GM23338 (cell line): ENCODE measurements around the gene NT5DC4. TPM values are rescaled to one million over a fixed set of nuclear protein-coding genes. Genes with fewer than 3 reads are reported as not detected.

Source experiments
- ATAC-seq: fragments of 200-7000 bp; cut with Tn5 transposase; 3 replicates; pipeline ENCODE4 v1.9.1; 2020
- DNase-seq: peaks from one replicate; pipeline ENCODE4 v3.0.0-alpha.2; 2015; ENCODE audit warnings: low spot score
- H2AFZ ChIP-seq: fragments of 200-600 bp; sonication (generic); 2 replicates; pipeline ENCODE4 v1.8.0; 2016; ENCODE audit warnings: antibody characterized with exemption, mild to moderate bottlenecking, moderate library complexity
- H3F3A ChIP-seq: fragments of 200-600 bp; sonication (generic); replicated peaks from 2 replicates; pipeline ENCODE4 v1.8.0; 2017; ENCODE audit warnings: antibody characterized with exemption, mixed run types, low read depth
- H3K27ac ChIP-seq: fragments of 200-600 bp; sonication (generic); 2 replicates; pipeline ENCODE4 v1.6.1; 2016; ENCODE audit warnings: low read depth
- H3K27me3 ChIP-seq: fragments of 200-600 bp; sonication (generic); 2 replicates; pipeline ENCODE4 v1.8.0; 2016; ENCODE audit warnings: mild to moderate bottlenecking, mixed run types, moderate library complexity; ENCODE audit not compliant: insufficient read depth
- H3K36me3 ChIP-seq: fragments of 200-600 bp; sonication (generic); 2 replicates; pipeline ENCODE4 v1.8.0; 2016; ENCODE audit warnings: mild to moderate bottlenecking; ENCODE audit not compliant: insufficient read depth
- H3K4me1 ChIP-seq: fragments of 200-600 bp; sonication (generic); 2 replicates; pipeline ENCODE4 v1.8.0; 2016; ENCODE audit warnings: mild to moderate bottlenecking, moderate library complexity; ENCODE audit not compliant: insufficient read depth
- H3K4me2 ChIP-seq: fragments of 200-600 bp; sonication (generic); 2 replicates; pipeline ENCODE4 v1.7.1; 2017; ENCODE audit warnings: mixed run types
- H3K4me3 ChIP-seq: fragments of 200-600 bp; sonication (generic); 2 replicates; pipeline ENCODE4 v1.6.1; 2016; ENCODE audit warnings: mixed run types
- H3K79me2 ChIP-seq: fragments of 200-600 bp; sonication (generic); replicated peaks from 2 replicates; pipeline ENCODE4 v1.8.0; 2017; ENCODE audit warnings: mild to moderate bottlenecking; ENCODE audit not compliant: insufficient read depth
- H3K9me2 ChIP-seq: fragments of 200-600 bp; sonication (generic); 2 replicates; pipeline ENCODE4 v1.8.0; 2017; ENCODE audit not compliant: insufficient read depth
- H4K20me1 ChIP-seq: fragments of 200-600 bp; sonication (generic); replicated peaks from 2 replicates; pipeline ENCODE4 v1.8.0; 2017; ENCODE audit warnings: mild to moderate bottlenecking; ENCODE audit not compliant: insufficient read depth
- H3K27ac Mint-ChIP-seq: 2 replicates; pipeline ENCODE4 v1.8.0; 2020; ENCODE audit warnings: inconsistent platforms, mild to moderate bottlenecking, moderate library complexity, mixed read lengths
- H3K27me3 Mint-ChIP-seq: 3 replicates; pipeline ENCODE4 v1.8.0; 2022; ENCODE audit warnings: low read depth, mild to moderate bottlenecking, moderate library complexity, mixed read lengths, inconsistent platforms; ENCODE audit not compliant: insufficient read depth, poor library complexity
- H3K36me3 Mint-ChIP-seq: 3 replicates; pipeline ENCODE4 v1.8.0; 2021; ENCODE audit warnings: low read depth, mild to moderate bottlenecking, inconsistent platforms, moderate library complexity, mixed read lengths
- H3K4me1 Mint-ChIP-seq: 3 replicates; pipeline ENCODE4 v1.8.0; 2020; ENCODE audit warnings: mild to moderate bottlenecking, inconsistent platforms, mixed read lengths
- H3K4me3 Mint-ChIP-seq: 3 replicates; pipeline ENCODE4 v1.8.0; 2021; ENCODE audit warnings: moderate library complexity, mild to moderate bottlenecking, inconsistent platforms, mixed read lengths
- H3K9me3 Mint-ChIP-seq: 3 replicates; pipeline ENCODE4 v1.8.0; 2020; ENCODE audit warnings: moderate library complexity, mild to moderate bottlenecking, inconsistent platforms, mixed read lengths
- CTCF ChIP-seq, 2 experiments: fragments of 200-600 bp in 1 of 2; sonication (generic) in 1 of 2; conservative IDR thresholded peaks; 2 replicates each; pipeline versions ENCODE4 v1.5.1 to v1.6.1; 2016 to 2017; ENCODE audit warnings: antibody characterized with exemption in 2 of 2, low read depth in 2 of 2, mild to moderate bottlenecking in 2 of 2, moderate library complexity in 1 of 2
- EZH2 ChIP-seq: fragments of 200-600 bp; sonication (generic); IDR thresholded peaks from one replicate; pipeline ENCODE4 v1.8.0; 2017; ENCODE audit warnings: antibody characterized with exemption, mild to moderate bottlenecking, low read depth; ENCODE audit not compliant: unreplicated experiment
- EZH2phosphoT487 ChIP-seq: fragments of 200-600 bp; sonication (generic); IDR thresholded peaks from one replicate; pipeline ENCODE4 v1.8.1; 2018; ENCODE audit warnings: antibody characterized with exemption; ENCODE audit not compliant: unreplicated experiment
- JUNB ChIP-seq: IDR thresholded peaks from one replicate; pipeline ENCODE4 v1.6.1; 2016; ENCODE audit warnings: antibody characterized with exemption; ENCODE audit not compliant: unreplicated experiment
- NANOG ChIP-seq: IDR thresholded peaks from 2 replicates; pipeline ENCODE4 v1.6.1; 2016; ENCODE audit warnings: antibody characterized with exemption, borderline replicate concordance
- POLR2AphosphoS5 ChIP-seq: IDR thresholded peaks from 2 replicates; pipeline ENCODE4 v1.6.1; 2016; ENCODE audit warnings: antibody characterized with exemption, low read depth
- STAT1 ChIP-seq: IDR thresholded peaks from one replicate; pipeline ENCODE4 v1.6.1; 2016; ENCODE audit warnings: antibody characterized with exemption; ENCODE audit not compliant: unreplicated experiment
- ZNF114 ChIP-seq: fragments of 250-450 bp; sonication (Bioruptor Pico); IDR thresholded peaks from 2 replicates; pipeline ENCODE4 v1.5.0; 2020; ENCODE audit warnings: mild to moderate bottlenecking, moderate library complexity
- ZNF331 ChIP-seq: fragments of 250-450 bp; sonication (Bioruptor Pico); IDR thresholded peaks from 2 replicates; pipeline ENCODE4 v1.5.0; 2020; ENCODE audit warnings: low read depth, mild to moderate bottlenecking, moderate library complexity
- ZNF462 ChIP-seq: fragments of 250-450 bp; sonication (Bioruptor Pico); IDR thresholded peaks from 2 replicates; pipeline ENCODE4 v1.5.0; 2020; ENCODE audit warnings: mild to moderate bottlenecking, moderate library complexity
- polyA plus RNA-seq: library from polyadenylated mRNA; unstranded; fragments of >200 nt; fragmentation: Nextera tagmentation; extraction: Ambion mirVana; gene quantifications from 2 replicates; pipeline ENCODE4 v1.2.1, GENCODE V29; 2016
- total RNA-seq: library from RNA; depleted of rRNA; stranded (reverse); fragments of >200 nt; shearing (Covaris generic); gene quantifications from 2 replicates; pipeline ENCODE4 v1.2.3, GENCODE V29; 2014

The NT5DC4 gene
- total and polyA plus RNA-seq, 2 experiments from 2014 or later, result not detected

- DNase-seq, result no peak
- no peaks in the 10 kb centered on the region for H4K20me1 ChIP-seq
- no peaks in the 10 kb centered on the region for H3F3A ChIP-seq
- no peaks in the 10 kb centered on the region for H3K36me3 Mint-ChIP-seq
- no peaks in the 10 kb centered on the region for H3K9me3 Mint-ChIP-seq
- peaks cover 19% of the 10 kb centered on the region for H3K4me1 Mint-ChIP-seq
- TF ChIP-seq ZNF462 (CRISPR knock-in tag) (no peak), NANOG (no peak), EZH2phosphoT487 (no peak), STAT1 (no peak), EZH2 (no peak), ZNF331 (CRISPR knock-in tag) (no peak), CTCF (conservative IDR thresholded peaks at IDR 0.05; ENCODE audit: low read depth in 2 of 2) (no peak), POLR2AphosphoS5 (no peak), ZNF114 (CRISPR knock-in tag) (no peak), JUNB (no peak)
- H3K27ac Mint-ChIP-seq, result no peak overlapping the region
- no peak overlapping the region for H3K4me2 ChIP-seq
- H3K4me3 ChIP-seq, result no peak overlapping the region
- no peak overlapping the region for H3K27ac ChIP-seq
- H3K36me3 ChIP-seq, result no peaks in the 10 kb centered on the region
- no peak for ATAC-seq
- H3K4me1 ChIP-seq, result peaks cover 8% of the 10 kb centered on the region
- peaks cover 6% of the 10 kb centered on the region for H3K27me3 Mint-ChIP-seq
- no peak overlapping the region for H2AFZ ChIP-seq
- no peaks in the 10 kb centered on the region for H3K27me3 ChIP-seq
- H3K79me2 ChIP-seq, result no peaks in the 10 kb centered on the region
- no peak overlapping the region for H3K4me3 Mint-ChIP-seq
- H3K9me2 ChIP-seq, result 0 out of 2 replicates have a peak, but pooled peaks cover 3% of the 10 kb centered on the region
These were observed 58.8 kb downstream of the NT5DC4 start for GRCh38 chr2:112779598-112779997.
